NCI-H1436 treated with DMSO at 0.1 percent for 48 hours (cell line): ENCODE data around the gene CALU.

Experiments
- DNase-seq: peaks from one replicate; lab custom pipeline; 2025; lab: John Stamatoyannopoulos, UW

The CALU gene

GRCh38 chr7:128739048-128739962 lies at the start of gene CALU:
Gene CALU (plus strand): TSS chr7:128739359. CDS start chr7:128748584, 9,225 bp downstream.
- peak; percentile 69 for DNase-seq

- DNase-seq: no peak
These were observed 47.9 kb upstream of the CALU start for GRCh38 chr7:128691227-128691626.

DNA sequence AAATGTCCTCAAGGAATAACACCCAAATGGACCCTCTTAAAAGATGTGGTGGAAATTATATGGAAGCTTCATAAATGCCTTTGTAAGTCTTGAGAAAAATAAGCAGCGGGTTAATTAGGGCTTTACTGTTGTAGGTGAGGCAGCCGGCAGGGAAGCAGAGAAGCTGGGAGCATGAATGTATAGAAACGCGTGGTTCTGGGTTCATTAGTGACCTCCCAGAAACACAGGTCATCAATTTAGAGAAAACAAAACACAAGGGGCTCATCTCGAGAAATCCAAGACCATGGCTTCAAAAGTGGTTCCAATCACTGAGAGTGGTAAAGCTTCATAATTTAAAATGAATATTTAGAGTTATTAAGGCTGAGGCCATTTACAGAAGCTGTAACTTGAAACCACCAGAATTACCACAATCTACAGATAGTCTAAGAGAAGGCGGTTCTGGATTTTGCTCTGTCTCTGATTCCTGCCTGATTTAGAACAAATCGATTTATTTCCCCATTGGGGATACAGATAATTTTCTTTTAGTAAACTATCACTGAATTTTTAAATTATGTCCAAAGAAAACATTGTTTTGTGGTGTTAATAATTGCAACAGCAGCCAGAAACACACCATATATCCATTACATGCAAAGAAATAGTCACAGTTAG lies 46.4 kb upstream of the CALU start:
- DNase-seq: no peak

GRCh38 chr7:128693373-128694015 lies 45.7 kb upstream of the CALU start:
- no peak for DNase-seq

GRCh38 chr7:128694738-128695137 lies 44.4 kb upstream of the CALU start:
- DNase-seq: no peak

- no peak for DNase-seq
These were observed 41.8 kb upstream of the CALU start for GRCh38 chr7:128697302-128697905.

- DNase-seq: no peak
These were observed 39.9 kb upstream of the CALU start for GRCh38 chr7:128699196-128699712.

GRCh38 chr7:128699895-128700294 lies 39.3 kb upstream of the CALU start:
- no peak for DNase-seq

GRCh38 chr7:128701062-128701785 lies 37.9 kb upstream of the CALU start:
- no peak for DNase-seq

DNA sequence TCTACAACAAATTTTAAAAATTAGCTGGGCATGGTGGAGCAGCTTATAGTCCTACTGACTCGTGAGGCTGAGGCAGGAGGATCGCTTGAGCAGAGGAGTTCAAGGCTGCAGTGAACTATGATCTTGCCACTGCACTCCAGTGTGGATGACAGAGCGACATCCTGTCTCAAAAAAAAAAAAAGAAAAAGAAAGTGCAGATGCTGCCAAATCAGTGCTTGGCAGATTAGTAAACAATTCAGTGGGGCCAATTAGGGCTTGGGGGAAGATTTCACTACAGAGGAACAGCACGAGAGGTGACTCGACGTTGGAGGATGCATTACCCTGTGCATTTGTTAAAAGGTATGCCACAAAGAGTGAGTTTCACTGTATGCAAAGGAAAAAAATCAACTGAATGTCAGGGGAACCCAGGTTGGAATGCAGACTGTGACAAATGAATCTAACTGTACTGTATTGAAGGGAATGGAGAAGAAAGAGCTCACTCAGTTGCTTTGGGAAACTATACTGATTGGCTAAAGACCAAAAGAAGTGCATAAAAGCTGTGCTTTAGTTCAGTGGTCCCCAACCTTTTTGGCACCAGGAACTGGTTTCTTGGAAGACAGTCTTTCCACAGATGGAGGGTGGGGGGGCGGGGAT lies 35.4 kb upstream of the CALU start:
- no peak for DNase-seq

GRCh38 chr7:128705891-128706333 lies 33.2 kb upstream of the CALU start:
- no peak for DNase-seq

DNA sequence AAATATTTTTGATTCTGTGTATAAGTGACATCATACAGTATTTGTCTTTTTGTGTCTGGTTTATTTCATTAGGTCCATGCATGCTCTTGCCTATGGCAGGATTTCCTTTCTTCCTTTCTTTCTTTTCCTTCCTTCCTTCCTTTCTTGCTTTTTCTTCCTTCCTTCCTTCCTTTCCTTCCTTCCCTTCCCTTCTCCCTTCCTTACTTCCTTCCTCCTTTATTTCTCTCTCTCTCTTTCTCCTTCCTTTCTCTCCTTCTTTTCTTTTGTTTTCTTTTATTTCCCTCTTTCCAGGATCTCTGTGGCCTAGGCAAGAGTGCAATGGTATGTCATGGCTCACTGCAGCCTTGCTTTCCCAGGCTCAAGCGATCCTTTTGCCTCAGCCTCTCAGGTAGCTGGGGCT lies 31.4 kb upstream of the CALU start:
- no peak for DNase-seq

DNA sequence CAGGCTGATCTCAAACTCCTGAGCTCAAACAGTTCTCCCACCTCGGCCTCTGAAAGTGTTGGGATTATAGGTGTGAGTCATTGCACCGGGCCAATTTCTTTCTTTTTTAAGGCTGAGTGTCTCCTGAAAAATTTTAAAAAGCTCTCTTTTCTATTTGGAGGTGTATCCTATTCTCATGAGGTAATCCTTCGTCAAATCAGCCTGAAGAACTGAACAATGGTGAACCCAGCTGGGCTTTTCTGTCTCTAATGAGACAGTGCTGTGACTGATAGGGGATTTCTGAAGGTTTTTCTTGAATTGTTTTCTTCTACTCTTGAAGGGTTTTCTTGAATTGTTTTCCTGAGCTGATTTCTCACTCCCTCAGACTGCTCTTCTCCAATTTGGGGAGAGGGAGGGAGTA lies 30.9 kb upstream of the CALU start:
- DNase-seq: no peak

DNA sequence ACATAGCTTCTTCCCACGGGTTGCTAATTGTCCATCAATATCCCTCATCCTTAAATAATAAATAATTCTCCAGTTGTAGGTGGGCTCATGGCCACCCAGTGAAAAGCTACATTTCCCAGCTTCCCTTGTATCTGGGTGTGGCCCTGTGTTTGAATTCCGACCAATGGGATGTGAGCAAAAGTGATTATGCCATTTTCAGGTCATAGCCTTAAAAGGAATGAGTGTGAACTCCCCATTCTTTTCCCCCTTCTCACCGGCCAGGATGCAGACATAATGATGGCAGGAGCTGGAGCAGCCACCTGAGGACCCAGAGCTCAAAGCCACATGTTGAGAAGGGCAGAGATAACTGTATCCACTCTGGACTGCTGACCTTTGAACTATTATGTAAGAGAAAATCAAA lies 30.3 kb upstream of the CALU start:
- no peak for DNase-seq

DNA sequence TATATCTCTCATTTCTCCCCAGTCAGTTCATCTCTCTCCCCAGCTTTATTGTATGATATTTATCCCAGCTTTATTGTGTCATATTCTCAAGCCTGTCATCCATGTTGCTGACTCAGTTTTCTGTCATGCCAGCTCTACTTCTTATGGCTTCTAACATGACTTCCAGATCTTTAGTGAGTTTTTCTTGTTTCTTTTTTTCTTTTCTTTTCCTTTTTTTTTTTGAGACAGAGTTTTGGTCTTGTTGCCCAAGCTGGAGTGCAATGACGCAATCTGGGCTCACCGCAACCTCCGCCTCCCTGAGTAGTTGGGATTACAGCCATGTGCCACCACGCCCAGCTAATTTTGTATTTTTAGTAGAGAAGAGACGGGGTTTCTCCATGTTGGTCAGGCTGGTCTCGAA lies 28.7 kb upstream of the CALU start:
- no peak for DNase-seq

DNA sequence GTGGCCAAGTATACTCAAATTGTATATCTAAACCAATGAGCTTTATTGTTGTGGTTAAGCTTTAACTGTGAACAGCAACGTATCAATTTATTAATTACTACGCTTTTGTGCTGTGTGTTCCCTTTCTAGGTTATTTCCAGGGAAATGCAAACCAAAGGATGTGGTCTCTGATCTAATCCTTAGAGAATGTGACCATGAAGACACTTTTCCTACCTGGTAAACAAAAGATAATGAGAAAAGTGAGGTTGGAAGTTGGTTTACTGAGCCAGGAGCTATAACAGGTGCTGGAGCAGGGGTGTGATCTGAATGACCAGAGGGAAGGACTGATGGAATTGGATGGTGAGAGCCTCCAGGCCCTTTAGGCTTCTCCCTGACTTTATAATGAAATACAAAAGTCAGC lies 25.4 kb upstream of the CALU start:
- no peak for DNase-seq

DNA sequence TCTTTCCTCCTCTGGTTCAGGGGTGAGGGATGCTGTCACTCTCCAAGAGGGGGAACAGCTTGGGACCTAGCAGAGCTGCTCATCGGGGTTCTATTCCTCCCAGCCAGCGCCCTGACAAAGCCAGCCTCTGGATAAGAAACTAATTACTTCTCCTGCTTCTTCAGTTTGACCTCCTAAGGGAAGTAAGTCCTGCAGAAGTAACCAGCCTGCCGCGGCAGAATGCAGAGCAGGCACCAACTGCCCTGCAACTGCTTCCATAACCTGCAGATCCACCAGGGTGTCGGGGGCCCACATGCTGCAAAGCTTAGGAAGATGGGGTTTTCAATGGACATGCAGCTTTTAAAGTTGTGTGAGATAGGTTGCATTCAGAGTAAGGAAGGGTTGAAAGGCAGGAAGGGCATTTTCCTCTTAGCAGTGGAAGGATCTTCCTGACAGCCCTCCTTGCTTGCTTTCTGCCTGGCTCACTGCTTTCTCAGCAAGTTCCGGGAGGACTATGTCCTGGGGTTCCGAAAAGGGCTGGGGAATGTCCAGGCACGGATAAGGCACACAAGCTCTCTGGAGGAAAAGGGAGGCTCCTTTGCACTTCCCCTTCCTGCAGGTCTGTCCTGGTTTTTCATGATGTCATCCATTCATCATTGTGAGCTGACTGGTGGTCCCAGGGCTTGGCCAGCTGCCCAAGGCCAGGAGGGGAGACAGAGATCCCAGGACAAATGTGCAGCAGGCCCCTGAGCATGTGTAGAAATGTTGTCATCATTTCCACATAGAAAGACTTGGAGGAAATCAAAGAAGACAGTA lies 24.3 kb upstream of the CALU start:
- DNase-seq: no peak

GRCh38 chr7:128718967-128719642 lies 20.1 kb upstream of the CALU start:
- no peak for DNase-seq

- no peak for DNase-seq
These were observed 17.8 kb upstream of the CALU start for GRCh38 chr7:128721376-128721775.

DNA sequence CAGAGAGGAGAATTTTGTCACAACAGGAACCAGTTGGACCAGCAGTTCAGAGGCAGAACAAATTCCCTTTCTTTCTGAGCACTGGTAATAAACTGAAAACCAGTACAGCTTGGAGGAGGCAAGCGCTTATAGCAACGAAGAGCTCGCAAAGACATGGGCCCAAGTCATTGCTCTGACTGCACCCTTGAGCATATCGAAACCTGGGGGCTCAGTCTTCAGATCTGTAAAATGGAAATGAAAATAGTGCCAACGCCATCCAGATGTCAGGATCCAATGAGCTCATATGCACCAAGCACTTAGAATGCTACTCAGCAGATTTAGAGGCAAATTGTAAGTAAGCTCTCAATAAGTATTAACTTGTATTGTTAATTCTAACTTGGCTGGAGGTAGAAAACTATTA lies 14.4 kb upstream of the CALU start:
- no peak for DNase-seq
